Measurements from ENCODE around the gene EP400. TPM values are rescaled to one million over a fixed set of nuclear protein-coding genes. Genes with fewer than 3 reads are reported as not detected.

The EP400 gene
- total RNA-seq, 1 experiment from 2014 or later, result 80.1 TPM

DNA sequence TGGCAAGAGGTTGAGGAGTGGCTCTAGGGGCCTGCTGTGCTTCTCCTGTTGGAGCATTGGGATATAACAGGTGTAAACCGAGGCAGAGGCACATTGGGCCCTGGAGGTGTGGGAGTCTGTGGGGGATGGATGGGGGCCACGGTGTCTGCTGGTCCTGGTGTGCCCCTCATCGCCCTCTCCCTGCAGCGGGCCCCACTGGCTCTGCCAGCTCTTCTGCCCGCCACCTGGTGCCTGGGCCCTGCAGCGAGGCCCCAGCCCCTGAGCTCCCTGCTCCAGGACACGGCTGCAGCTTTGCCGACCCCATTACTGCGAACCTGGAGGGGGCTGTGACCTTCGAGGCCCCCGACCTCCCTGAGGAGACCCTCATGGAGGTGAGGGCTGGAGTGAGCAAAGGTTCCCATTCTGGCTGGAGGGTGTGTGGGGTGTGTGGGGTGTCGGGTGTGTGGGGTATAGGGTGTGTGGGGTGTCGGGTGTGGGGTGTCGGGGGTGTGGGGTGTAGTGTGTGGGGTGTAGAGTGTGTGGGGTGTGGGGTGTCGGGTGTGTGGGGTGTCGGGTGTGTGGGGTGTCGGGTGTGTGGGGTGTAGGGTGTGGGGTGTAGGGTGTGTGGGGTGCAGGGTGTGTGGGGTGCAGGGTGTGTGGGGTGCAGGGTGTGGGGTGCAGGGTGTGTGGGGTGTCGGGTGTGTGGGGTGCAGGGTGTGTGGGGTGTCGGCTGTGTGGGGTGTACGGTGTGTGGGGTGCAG lies 31.3 kb upstream of the EP400 start:
- Histone ChIP-seq H3K4me1 (ENCODE audit: insufficient read depth, low read length, poor library complexity, severe bottlenecking) (no peaks in the 10 kb centered on the region), H3K27ac (ENCODE audit: low read depth, low read length, poor library complexity, severe bottlenecking) (no peak overlapping the region), H3K27me3 (replicated peaks; ENCODE audit: insufficient read depth, low read depth, low read length, poor library complexity) (no peaks in the 10 kb centered on the region), H3K4me3 (ENCODE audit: low read depth, low read length, poor library complexity, severe bottlenecking) (no peak overlapping the region), H3K36me3 (ENCODE audit: insufficient read depth, low read length, poor library complexity, severe bottlenecking) (peaks cover 35% of the 10 kb centered on the region), H3K9me3 (ENCODE audit: low read depth, low read length, poor library complexity, severe bottlenecking) (no peaks in the 10 kb centered on the region)
- CTCF ChIA-PET, result no interaction called here
- no TSS peak for BruUV-seq (replicated peaks)
- intact Hi-C loops (cut with micrococcal nuclease; ENCODE audit: unreplicated experiment), result no loop called here
- DNase-seq (ENCODE audit: low spot score), result no peak
- no peak for TF ChIP-seq EZH2 (IDR thresholded peaks at IDR 0.05; ENCODE audit: borderline replicate concordance, low read depth, low read length, poor library complexity, severe bottlenecking)
- TF ChIP-seq, protein P1, sequence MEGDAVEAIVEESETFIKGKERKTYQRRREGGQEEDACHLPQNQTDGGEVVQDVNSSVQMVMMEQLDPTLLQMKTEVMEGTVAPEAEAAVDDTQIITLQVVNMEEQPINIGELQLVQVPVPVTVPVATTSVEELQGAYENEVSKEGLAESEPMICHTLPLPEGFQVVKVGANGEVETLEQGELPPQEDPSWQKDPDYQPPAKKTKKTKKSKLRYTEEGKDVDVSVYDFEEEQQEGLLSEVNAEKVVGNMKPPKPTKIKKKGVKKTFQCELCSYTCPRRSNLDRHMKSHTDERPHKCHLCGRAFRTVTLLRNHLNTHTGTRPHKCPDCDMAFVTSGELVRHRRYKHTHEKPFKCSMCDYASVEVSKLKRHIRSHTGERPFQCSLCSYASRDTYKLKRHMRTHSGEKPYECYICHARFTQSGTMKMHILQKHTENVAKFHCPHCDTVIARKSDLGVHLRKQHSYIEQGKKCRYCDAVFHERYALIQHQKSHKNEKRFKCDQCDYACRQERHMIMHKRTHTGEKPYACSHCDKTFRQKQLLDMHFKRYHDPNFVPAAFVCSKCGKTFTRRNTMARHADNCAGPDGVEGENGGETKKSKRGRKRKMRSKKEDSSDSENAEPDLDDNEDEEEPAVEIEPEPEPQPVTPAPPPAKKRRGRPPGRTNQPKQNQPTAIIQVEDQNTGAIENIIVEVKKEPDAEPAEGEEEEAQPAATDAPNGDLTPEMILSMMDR (conservative IDR thresholded peaks at IDR 0.05; ENCODE audit: low read depth, low read length), result no peak
- POLR2A ChIA-PET (ENCODE audit: low non-redundant PET), result no interaction called here

DNA sequence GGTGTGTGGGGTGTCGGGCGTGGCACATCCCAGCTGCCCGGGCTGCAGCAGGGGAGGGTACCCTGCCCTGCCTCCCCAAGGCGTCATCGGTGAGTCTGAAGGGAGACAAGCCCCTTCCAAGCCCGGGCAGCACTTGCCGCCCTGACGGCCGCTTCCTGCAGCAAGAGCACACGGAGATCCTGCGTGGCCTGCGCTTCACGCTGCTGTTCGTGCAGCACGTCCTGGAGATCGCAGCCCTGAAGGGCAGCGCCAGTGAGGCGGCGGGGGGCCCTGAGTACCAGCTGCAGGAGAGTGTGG lies 30.7 kb upstream of the EP400 start:
- TF ChIP-seq, protein P1 (conservative IDR thresholded peaks at IDR 0.05; ENCODE audit: low read depth, low read length), result no peak
- TF ChIP-seq EZH2 (IDR thresholded peaks at IDR 0.05; ENCODE audit: borderline replicate concordance, low read depth, low read length, poor library complexity, severe bottlenecking), result no peak
- CTCF ChIA-PET, result no interaction called here
- Histone ChIP-seq H3K27ac (ENCODE audit: low read depth, low read length, poor library complexity, severe bottlenecking) (no peak overlapping the region), H3K4me1 (ENCODE audit: insufficient read depth, low read length, poor library complexity, severe bottlenecking) (no peaks in the 10 kb centered on the region), H3K36me3 (ENCODE audit: insufficient read depth, low read length, poor library complexity, severe bottlenecking) (peaks cover 30% of the 10 kb centered on the region), H3K4me3 (ENCODE audit: low read depth, low read length, poor library complexity, severe bottlenecking) (no peak overlapping the region), H3K9me3 (ENCODE audit: low read depth, low read length, poor library complexity, severe bottlenecking) (no peaks in the 10 kb centered on the region), H3K27me3 (replicated peaks; ENCODE audit: insufficient read depth, low read depth, low read length, poor library complexity) (no peaks in the 10 kb centered on the region)
- POLR2A ChIA-PET (ENCODE audit: low non-redundant PET), result no interaction called here
- DNase-seq (ENCODE audit: low spot score), result no peak
- no TSS peak for BruUV-seq (replicated peaks)
- intact Hi-C loops (cut with micrococcal nuclease; ENCODE audit: unreplicated experiment), result no loop called here

DNA sequence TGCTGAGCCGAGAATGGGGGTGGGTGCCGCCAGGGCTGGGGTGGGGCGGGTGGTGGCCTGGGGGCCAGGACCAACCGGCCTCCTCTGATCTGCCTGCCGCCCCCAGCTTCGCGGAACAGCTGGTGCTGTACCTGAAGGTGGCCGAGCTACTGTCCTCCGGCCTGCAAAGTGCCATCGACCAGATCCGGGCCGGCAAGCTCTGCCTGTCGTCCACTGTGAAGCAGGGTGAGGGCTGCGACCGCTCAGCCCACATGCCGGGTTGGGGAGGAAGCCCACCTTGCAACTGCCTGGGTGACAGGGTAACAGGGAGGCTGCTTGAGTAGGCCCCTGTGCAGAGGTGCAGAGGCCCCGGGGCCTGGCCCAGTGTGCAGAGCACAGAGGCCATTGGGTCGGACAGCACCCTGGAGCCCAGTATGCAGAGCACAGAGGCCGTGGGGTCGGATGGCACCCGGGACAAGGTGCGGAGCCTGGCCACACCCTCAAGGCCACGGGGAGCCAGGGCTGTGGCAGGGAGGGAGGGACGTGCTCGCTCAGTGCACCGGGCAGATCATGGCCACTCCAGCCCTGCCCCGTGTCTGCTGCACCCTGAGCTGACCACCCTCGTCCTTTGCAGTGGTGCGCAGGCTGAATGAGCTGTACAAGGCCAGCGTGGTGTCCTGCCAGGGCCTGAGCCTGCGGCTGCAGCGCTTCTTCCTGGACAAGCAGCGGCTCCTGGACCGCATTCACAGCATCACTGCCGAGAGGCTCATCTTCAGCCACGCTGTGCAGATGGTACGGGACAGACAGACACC lies 30.2 kb upstream of the EP400 start:
- H3K27ac ChIP-seq (ENCODE audit: low read depth, low read length, poor library complexity, severe bottlenecking), result no peak overlapping the region
- ChIA-PET POLR2A (ENCODE audit: low non-redundant PET) (no interaction called here), CTCF (no interaction called here)
- no TSS peak for BruUV-seq (replicated peaks)
- TF ChIP-seq, protein P1 (conservative IDR thresholded peaks at IDR 0.05; ENCODE audit: low read depth, low read length), result no peak
- no peaks in the 10 kb centered on the region for H3K9me3 ChIP-seq (ENCODE audit: low read depth, low read length, poor library complexity, severe bottlenecking)
- H3K27me3 ChIP-seq (replicated peaks; ENCODE audit: insufficient read depth, low read depth, low read length, poor library complexity), result no peaks in the 10 kb centered on the region
- intact Hi-C loops (cut with micrococcal nuclease; ENCODE audit: unreplicated experiment), result no loop called here
- no peak for DNase-seq (ENCODE audit: low spot score)
- no peaks in the 10 kb centered on the region for H3K4me1 ChIP-seq (ENCODE audit: insufficient read depth, low read length, poor library complexity, severe bottlenecking)
- H3K36me3 ChIP-seq (ENCODE audit: insufficient read depth, low read length, poor library complexity, severe bottlenecking), result peaks cover 26% of the 10 kb centered on the region
- no peak overlapping the region for H3K4me3 ChIP-seq (ENCODE audit: low read depth, low read length, poor library complexity, severe bottlenecking)
